NCI-H748 treated with DMSO at 0.1 percent for 48 hours (cell line): ENCODE results near the gene LGI2.
"Not testable (repeated sequence)": the region's sequence is repeated elsewhere in the genome, so short reads cannot be mapped to it uniquely, and the experiment has no call there.

Experiments used
- DNase-seq: peaks from one replicate; lab custom pipeline; 2025; lab: John Stamatoyannopoulos, UW

Gene LGI2, protein sequence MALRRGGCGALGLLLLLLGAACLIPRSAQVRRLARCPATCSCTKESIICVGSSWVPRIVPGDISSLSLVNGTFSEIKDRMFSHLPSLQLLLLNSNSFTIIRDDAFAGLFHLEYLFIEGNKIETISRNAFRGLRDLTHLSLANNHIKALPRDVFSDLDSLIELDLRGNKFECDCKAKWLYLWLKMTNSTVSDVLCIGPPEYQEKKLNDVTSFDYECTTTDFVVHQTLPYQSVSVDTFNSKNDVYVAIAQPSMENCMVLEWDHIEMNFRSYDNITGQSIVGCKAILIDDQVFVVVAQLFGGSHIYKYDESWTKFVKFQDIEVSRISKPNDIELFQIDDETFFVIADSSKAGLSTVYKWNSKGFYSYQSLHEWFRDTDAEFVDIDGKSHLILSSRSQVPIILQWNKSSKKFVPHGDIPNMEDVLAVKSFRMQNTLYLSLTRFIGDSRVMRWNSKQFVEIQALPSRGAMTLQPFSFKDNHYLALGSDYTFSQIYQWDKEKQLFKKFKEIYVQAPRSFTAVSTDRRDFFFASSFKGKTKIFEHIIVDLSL

DNA sequence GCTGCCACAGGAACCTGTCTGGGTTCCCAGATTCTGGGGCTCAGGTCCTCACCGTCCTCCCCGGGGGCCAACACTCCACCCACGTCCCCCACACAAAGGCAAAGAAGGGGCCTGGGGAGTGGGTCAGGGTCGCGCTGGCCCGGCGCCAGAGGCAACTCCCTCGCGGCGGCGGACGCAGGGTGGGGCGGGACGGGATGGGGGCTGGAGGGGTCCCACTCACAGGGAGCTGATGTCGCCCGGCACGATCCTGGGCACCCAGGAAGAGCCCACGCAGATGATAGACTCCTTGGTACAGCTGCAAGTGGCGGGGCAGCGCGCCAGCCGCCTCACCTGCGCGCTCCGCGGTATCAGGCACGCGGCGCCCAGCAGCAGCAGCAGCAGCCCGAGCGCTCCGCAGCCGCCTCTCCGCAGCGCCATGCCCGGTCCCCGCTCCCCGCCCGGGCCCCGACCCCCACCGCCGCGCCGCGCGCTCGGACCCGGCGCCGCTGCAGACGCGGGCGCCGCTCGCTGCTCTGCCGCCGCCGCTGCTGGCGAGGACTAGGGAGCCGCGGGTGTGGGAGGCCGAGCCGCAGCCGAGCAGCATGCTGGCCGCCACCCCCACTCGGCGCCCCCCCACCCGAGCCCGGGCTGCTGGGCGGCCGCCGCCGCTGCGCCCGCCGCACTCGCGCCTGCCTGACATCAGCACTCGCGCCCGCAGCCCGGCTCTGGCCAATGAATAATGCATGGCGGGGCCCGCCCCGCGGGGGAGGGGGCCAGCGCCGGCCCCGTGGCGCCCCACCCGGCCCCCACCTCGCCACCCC lies at the start of gene LGI2:
Gene LGI2 (minus strand): TSS at position 670 of the 800 bp plus-strand sequence. CDS start 253 bp downstream, at position 417.
- no peak for DNase-seq

DNA sequence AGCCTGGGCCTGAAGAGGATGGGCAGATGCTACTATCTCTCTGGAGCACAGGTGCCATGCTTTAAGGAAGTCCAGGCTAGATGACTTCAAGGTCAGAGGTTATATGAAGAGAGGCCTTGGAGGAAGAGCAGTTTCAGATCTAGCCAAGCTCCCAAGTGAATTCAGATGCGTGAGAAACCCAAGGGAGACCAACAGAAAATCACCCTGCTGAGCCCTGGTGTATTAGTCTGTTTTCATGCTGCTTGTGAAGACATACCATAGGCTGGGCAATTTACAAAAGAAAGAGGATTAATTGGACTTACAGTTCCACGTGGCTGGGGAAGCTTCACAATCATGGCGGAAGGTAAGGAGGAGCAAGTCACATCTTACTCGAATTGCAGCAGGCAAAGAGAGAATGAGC lies 47.8 kb upstream of the LGI2 start:
- DNase-seq, result no peak

DNA sequence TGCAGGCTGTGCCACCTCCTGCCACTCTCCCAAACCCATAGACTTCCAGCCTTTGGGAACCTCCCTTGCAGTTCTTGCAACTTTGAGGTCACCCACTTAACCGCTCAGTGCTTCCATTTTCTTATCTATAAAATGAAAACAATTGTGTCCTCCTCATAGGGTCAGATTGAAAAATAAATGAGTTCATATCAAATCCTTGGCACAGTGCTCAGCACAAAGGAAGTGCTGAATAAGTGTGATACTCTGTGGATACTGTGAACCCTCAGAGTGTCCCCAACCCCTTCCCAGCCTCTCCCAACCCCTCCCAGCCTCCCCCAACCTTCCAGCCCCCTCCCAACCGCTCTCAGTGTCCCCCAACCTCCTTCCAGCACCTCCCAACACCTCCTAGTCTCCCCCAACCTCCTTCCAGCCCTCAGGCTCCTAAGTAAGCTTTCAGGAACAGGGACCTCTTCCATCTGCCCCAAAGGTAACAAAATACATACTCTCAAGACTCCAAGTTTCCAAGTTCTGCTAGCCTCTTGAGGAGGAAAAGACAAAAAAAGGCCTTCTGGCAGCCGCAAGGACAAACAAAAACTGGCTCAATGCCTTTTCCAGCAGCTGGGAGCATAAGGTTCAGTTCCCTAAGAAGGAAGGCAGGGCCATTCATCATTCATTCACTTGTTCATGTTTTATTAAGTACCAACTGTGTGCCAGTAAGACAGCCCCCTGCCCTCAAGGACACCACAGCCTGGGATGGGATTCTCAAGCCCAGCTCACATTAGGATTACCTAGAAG lies 46.1 kb upstream of the LGI2 start:
- no peak for DNase-seq

DNA sequence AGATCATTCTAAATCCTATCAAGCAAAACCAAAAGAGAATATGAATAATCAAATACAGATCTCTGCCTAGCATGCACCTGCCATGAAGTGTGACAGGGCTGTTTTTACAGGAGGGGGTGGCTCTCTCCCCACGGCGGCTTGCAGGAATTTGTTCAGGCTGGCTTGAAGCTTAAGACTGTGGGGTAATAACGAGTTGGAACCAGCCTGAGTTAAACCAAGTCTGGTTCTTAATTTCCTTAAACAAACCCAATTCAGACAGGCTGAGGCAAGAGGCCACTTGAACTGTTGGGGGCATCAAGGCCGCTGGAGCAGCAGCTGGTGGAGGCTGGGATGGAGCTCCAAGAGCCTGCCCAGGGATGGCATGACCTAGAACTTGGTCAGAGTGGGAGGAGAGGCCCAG lies 45.1 kb upstream of the LGI2 start:
- DNase-seq, result no peak

DNA sequence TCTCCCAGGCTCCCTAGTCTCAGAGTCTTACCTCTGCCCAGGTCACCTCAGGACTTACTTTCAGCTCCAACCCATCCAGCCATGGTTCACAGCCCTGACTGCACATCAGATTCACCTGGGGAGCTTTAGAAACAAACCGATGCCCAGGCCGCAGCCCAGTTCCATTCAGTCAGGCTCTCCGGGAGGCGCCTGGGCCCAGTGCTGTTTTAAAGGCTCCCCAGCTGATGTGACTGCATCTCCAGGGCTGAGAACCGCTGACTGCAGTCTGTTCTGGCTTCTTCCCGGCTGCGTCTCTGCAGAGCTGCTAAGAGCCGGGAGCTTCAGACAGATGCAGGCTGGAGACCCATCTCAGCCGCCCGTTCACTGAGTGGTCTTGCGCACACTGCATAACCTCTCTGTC lies 44.4 kb upstream of the LGI2 start:
- DNase-seq, result no peak

DNA sequence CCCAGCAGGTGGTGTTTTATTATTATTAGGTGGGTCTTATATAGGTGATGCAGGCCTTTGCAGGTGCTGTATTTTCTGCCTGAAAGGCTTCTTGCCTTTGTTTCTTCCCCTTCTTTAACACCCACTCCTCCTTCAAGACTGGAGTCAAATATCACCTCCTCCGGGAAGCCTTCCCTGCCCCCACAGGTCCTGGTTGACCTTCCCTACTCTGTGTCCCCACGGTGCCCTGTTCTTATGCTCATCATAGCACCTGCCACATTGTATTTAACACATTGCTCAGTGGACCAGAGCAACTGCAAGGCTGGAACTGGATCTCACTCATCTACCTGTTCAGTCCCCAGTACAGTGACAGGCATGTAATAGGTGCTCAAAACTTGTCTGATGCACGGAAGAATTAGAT lies 39.8 kb upstream of the LGI2 start:
- no peak for DNase-seq

DNA sequence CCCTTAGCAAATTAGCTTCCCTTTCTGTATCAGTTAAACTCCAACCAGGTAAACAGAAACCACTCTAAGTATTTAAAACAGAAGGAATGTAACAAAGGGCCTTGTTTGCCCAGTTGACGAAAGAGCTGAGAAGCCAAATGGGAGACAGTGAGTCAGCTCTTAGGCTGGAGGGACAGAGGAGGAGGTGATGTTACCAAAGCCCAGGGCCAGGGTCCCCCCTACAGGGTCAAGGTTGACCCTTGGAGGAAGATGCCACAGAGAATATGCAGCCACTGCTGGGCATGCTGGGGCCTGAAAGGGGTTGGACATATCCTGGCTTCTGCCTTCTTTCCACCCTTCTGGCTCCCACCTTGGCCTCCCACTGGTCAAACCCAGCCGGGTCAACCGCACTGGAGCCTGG lies 38.3 kb upstream of the LGI2 start:
- DNase-seq, result no peak

DNA sequence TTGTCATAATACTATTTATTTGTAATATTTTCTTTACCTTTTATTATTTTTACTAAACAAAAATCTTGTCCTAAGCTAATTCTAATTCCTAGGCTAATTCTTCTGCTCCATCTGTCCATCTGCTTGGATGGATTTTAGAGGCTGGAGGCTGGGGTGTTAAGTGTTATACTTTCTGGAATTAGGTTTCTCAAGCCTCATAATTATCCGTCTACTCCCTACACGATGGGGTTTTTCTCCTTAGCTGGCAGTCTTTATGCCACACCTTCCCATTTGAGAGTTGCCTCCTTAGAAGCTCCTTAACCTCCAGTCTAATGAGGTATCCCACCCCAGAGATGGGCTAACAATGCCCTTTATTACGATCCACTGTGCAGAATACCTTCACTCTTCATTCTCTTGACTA lies 37.6 kb upstream of the LGI2 start:
- no peak for DNase-seq

DNA sequence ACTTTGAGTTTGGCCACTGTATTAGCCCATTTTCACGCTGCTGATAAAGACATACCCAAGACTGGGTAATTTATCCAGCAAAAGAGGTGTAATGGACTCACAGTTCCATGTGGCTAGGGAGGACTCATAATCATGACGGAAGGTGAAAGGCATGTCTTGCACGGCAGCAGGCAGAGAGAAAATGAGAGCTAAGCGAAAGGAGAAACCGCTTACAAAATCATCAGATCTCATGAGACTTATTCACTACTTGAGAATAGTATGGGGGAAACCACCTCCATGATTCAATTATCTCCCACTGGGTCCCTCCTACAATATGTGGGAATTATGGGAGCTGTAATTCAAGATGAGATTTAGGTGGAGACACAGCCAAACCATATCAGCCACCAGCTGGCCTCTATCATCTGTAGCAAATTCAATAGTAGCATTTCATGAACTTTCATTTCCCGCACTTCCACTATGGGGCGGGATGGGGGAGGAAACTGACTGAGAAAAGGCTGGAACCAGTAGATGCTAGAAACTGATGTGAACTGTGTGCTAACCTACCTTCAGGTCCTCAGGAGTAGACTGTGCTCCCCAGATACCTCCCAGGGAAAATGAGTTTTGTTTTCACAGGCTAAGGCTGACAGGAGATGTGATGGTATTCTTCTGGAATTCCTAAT lies 35.3 kb upstream of the LGI2 start:
- DNase-seq, result no peak

DNA sequence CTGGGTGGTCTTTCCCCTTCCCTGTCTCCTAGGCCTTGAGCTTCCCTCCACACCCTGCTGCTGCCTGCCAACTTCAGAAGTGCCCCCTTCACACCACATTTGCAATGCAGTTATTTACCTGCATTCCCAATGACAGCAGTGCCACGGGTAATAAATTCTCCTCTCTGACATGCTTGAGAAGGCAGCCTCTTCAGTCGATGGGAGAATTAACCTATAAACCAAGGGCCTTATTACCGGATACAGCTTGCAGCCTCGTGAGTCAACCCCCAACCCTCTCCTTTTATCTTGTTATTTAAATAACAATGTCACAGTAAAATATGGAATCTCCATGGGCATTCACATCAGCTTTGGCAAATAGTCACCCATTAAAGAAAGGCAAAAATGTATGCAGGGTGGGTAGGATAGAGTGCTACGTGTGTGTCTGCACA lies 34.7 kb upstream of the LGI2 start:
- DNase-seq, result no peak

DNA sequence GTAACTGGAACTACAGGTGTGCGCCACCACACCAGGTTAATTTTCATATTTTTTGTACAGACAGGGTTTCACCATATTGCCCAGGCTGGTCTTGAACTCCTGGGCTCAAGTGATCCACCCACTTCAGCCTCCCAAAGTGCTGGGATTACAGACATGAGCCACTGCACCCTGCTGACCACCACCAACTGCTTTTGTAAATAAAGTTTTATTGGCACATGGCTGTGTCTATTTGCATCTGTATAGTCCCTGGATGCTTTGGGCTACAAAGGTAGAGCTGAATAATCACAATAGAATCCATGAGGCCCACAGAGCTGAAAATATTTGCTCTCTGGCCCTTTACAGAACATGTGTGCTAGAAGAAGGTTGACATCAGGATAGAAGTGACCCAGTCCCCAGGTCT lies 33.7 kb upstream of the LGI2 start:
- not testable (repeated sequence) for DNase-seq

DNA sequence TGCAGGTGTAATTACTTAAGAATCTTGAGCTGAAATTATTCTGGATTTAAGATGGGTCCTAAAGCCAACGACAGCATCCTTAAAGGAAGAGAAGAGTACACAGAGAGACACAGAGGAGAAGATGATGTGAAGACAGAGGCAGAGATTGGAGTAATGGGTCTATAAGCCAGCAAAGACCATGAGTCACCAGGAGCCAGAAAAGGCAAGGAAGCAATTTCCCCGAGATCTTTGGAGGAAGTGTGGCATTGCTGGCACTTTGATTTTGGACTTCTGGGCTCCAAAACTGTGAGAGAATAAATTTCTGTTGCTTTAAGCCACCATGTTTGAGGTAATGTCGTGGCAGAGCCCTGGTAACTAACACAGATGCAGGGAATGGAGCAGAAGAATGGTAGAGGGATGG lies 32.4 kb upstream of the LGI2 start:
- DNase-seq, result no peak

DNA sequence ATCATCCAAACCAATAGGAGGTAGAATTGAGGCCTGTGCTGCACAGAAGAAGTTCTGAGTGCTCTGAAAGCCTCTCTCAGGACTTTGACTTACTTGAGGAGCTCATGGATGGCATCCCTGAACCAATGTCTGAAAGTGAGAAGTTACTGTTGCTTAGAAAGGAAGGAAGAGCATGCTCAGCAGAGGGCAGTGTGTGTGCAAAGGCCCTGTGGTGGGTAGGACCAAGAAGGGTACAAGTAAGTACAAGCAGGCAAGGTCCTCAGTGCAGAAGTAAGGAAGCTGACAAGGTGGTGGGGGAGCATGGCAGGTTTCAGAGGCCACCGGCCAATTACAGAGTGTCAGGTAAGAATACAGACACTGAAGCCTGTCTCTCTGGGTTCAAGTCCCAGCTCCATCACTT lies 31.4 kb upstream of the LGI2 start:
- no peak for DNase-seq

DNA sequence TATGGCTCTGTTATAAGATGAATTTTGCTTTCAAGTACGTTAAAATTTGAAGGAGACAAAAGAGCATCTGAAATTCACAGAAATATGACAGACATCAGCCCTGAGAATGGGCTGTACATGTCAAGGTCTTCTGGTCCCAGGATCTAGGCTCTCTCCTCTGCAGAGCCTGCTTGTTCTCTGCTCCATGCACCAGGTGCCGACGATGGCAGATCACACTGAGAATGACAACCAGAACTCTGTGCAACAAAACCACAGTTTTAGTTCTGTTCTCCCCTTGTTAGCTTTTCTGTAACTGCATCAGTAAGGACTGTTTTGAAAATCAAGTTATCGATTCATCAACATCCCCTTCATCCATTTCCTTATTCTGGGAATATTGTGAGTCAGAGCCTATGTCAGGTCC lies 30.9 kb upstream of the LGI2 start:
- no peak for DNase-seq

DNA sequence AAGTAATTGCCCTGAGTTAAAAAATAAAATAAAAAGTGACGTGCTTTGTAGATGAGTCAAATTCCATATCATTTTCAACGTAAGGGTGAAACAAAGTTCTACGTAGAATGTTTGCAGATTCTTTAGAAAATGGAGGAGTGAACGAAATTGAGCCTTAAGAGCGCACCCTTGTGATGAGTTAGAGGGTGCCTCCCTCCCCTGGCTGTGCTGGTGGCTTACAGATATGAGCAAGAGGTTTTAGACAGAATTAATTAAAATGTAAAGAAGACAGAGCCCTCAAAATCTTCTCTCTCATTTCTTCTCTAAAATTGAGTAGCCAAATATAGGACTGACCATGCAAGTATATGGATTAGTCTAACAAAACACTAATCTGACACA lies 30.2 kb upstream of the LGI2 start:
- no peak for DNase-seq

DNA sequence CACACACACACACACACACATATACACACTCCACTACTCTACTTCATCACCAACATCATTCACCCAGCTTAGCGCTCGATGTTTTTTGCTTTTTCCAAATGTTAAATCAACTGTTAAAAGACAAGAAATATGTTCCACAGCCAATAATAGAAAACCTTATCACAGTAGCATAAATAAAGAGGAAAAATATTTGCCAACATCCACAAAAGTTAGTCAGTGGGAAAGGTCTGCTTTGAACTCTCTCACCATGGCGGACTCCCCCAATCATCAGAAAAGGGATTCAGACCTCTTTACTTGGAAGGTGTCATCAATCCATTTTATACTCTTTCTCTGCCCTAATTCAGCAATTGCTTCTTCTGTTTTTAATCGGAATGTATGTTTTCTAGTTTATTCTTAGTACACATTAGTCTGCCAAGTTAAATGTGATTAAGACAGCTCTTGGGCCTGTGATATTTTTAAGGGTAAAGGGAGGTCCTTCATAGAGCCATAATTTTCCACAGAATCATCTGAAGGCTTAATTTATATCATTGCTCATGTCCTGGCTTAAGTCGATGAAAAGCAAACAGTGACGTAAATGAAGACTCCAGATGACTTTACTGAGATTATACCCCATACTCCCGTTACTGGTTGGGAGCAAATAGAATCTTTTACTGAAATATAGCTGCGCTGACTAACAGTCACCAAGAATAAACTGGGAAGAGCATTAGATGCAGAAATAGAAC lies 29.7 kb upstream of the LGI2 start:
- DNase-seq, result no peak

DNA sequence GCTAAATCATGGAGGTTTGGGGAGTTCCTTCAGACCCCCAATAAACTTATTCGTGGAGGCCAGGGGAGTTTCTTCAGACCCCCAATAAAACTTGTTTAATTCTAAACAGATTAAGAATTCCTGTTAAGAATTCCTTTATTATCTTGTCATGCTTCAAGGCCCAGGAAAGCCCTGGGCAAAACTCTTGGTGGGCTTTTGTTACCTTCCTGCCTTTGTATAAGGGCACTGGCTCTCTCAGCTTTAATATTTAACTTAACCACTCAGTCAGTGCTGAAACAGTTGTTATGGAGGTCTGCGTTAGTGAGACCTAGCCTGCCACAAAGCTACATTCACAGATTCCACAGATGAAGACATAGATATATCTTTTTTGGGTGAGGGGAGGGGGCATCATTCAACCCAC lies 29.0 kb upstream of the LGI2 start:
- DNase-seq, result no peak

DNA sequence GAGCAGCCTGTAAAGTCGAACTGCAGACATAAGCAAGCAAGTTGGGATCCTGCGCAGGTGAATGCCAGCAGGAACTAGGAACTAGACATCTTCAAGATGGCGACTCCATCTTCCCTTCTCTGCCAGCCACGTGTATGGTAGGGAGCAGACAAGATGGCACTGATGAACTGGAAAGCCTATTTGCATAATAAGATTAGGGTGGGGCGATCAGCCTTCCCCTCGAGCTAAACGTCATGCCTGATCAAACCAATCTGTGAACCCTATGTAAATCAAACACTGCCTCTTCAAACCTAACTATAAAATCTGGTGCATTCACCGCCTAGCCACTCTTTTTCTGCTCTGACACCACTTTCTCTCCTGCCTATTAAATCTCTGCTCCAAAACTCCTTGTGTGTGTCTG lies 28.1 kb upstream of the LGI2 start:
- DNase-seq, result no peak

DNA sequence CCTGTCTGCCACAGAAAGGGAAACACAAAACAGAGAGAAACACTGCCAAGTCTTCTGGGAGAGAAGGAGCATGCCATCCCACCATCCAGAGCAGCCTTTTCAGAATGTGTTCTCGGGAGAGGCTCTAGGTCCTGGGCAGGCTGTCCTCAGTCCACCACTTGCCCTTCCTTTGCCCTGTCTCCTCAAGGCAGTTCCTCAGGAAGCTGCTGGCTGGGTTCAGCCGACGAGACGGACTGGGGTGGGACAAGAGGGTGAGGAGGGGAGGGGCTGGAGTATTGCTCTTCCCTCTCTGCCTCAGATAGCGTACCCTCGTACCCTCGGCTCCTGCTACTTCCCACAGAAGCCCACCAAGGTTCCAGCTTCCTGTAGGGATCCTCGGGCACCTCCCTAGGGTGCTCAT lies 26.6 kb upstream of the LGI2 start:
- DNase-seq, result no peak

DNA sequence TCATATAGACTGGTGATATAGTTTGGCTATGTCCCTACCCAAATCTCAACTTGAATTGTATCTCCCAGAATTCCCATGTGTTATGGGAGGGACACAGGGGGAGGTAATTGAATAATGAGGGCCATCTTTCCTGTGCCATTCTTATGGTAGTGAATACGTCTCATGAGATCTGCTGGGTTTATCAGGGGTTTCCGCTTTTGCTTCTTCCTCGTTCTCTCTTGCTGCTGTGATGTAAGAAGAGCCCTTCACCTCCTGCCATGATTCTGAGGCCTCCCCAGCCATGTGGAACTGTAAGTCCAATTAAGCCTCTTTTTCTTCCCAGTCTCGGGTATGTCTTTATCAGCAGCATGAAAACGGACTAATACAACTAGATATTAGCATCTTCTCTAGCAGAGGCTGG lies 21.3 kb upstream of the LGI2 start:
- not testable (repeated sequence) for DNase-seq

DNA sequence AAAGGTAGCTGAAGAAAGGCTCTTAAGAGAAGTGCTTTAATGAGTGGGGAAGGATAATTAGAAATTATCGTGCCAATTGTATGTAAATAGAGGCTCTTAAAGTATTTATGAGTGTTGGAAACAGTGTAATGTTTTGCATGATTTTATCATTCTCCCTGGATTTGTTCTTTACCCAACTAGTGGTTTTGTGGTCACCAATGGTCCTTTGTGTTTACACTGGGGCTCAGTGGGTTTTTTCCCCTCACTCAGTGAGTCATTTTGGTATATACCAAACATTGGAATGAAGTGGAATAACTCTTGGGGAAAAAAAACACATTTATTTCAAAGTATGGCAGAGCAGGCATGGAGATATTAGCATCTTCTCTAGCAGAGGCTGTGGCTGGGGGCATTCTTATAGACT lies 20.8 kb upstream of the LGI2 start:
- DNase-seq, result no peak
